A549 (cell line): ENCODE results near the gene SF3B4.

Source experiments
- CEBPB ChIP-seq, 2 experiments: fragments of >200 bp in 1 of 2; sonication (Bioruptor Twin) in 1 of 2; formaldehyde crosslinking in 1 of 2; IDR thresholded peaks; 2 replicates each; pipeline ENCODE4 v1.6.1; 2012 to 2016
- CTCF ChIP-seq: fragments of >200 bp; sonication (Bioruptor Twin); formaldehyde crosslinking; IDR thresholded peaks from 3 replicates; pipeline ENCODE4 v1.5.1; 2016
- EP300 ChIP-seq, 2 experiments: fragments of >200 bp; sonication (Bioruptor Twin); formaldehyde crosslinking; IDR thresholded peaks; 2 replicates in 1 of 2; 3 replicates in 1 of 2; pipeline ENCODE4 v1.6.1; 2016 to 2017
- GATA3 ChIP-seq: IDR thresholded peaks from 2 replicates; pipeline ENCODE4 v1.6.1; 2012; ENCODE audit warnings: borderline replicate concordance
- MAX ChIP-seq: IDR thresholded peaks from 2 replicates; pipeline ENCODE4 v1.6.1; 2012
- MAZ ChIP-seq: fragments of 150-350 bp; IDR thresholded peaks from 2 replicates; pipeline ENCODE4 v1.6.1; 2014; ENCODE audit warnings: antibody characterized with exemption, low read depth, low read length, borderline replicate concordance
- RAD21 ChIP-seq, 2 experiments: fragments of >200 bp in 1 of 2; sonication (Bioruptor Twin) in 1 of 2; formaldehyde crosslinking in 1 of 2; IDR thresholded peaks in 1 of 2; conservative IDR thresholded peaks in 1 of 2; 2 replicates in 1 of 2; 3 replicates in 1 of 2; pipeline ENCODE4 v1.6.1; 2012 to 2018; ENCODE audit warnings: inconsistent platforms in 1 of 2
- REST ChIP-seq: fragments of 200-600 bp; sonication (generic); IDR thresholded peaks from 2 replicates; pipeline ENCODE4 v1.6.1; 2016; ENCODE audit warnings: antibody characterized with exemption, mild to moderate bottlenecking, moderate library complexity
- RFX5 ChIP-seq: fragments of 450-650 bp; IDR thresholded peaks from 2 replicates; pipeline ENCODE4 v1.7.1; 2014; ENCODE audit warnings: antibody characterized with exemption, mild to moderate bottlenecking, moderate library complexity
- SREBF2 ChIP-seq: fragments of 450-650 bp; IDR thresholded peaks from 2 replicates; pipeline ENCODE4 v1.6.1; 2014; ENCODE audit warnings: mild to moderate bottlenecking, moderate library complexity
- USF2 ChIP-seq: fragments of 450-650 bp; IDR thresholded peaks from 2 replicates; pipeline ENCODE4 v1.6.1; 2014; ENCODE audit warnings: antibody characterized with exemption

GRCh38 chr1:149937759-149938158, 10.2 kb upstream of the SF3B4 start:
- TF ChIP-seq CTCF (no peak), MAX (no peak), GATA3 (no peak), SREBF2 (no peak), RFX5 (no peak), EP300 (IDR thresholded peaks at IDR 0.05) (no peak), CEBPB (IDR thresholded peaks at IDR 0.05) (no peak), USF2 (no peak), RAD21 (conservative IDR thresholded peaks at IDR 0.05 in 1 of 2, IDR thresholded peaks at IDR 0.05 in 1 of 2) (no peak), MAZ (no peak), REST (no peak)
